Smooth muscle cell (in vitro differentiated cells): Measurements from ENCODE around the gene DAP. TPM values are rescaled to one million over a fixed set of nuclear protein-coding genes. Genes with fewer than 3 reads are reported as not detected.

Source experiments
- DNase-seq: peaks from one replicate; lab custom pipeline; 2025; ENCODE audit not compliant: unreplicated experiment; lab: John Stamatoyannopoulos, UW
- H2AFZ ChIP-seq: fragments of 200-600 bp; sonication (generic); 2 replicates; pipeline ENCODE4 v1.6.0; 2016; ENCODE audit warnings: antibody characterized with exemption, low read depth, mild to moderate bottlenecking
- H3F3A ChIP-seq: fragments of 200-600 bp; sonication (generic); 2 replicates; pipeline ENCODE4 v1.6.0; 2017; ENCODE audit warnings: antibody characterized with exemption, low read depth
- H3K27ac ChIP-seq: fragments of 200-600 bp; sonication (generic); 2 replicates; pipeline ENCODE4 v1.5.1; 2016; ENCODE audit warnings: low read depth, mild to moderate bottlenecking
- H3K27me3 ChIP-seq: fragments of 200-600 bp; sonication (generic); 2 replicates; pipeline ENCODE4 v1.6.1; 2016; ENCODE audit warnings: low read depth, mild to moderate bottlenecking
- H3K36me3 ChIP-seq: fragments of 200-600 bp; sonication (generic); 2 replicates; pipeline ENCODE4 v1.5.1; 2016; ENCODE audit warnings: low read depth
- H3K4me1 ChIP-seq: fragments of 200-600 bp; sonication (generic); 2 replicates; pipeline ENCODE4 v1.5.1; 2016; ENCODE audit warnings: low read depth
- H3K4me2 ChIP-seq: fragments of 200-600 bp; sonication (generic); 2 replicates; pipeline ENCODE4 v1.6.0; 2016; ENCODE audit warnings: mild to moderate bottlenecking
- H3K4me3 ChIP-seq: fragments of 200-600 bp; sonication (generic); 2 replicates; pipeline ENCODE4 v1.5.1; 2016; ENCODE audit warnings: mild to moderate bottlenecking
- H3K79me2 ChIP-seq: fragments of 200-600 bp; sonication (generic); 2 replicates; pipeline ENCODE4 v1.6.0; 2016; ENCODE audit warnings: low read depth, mild to moderate bottlenecking
- H3K9ac ChIP-seq: fragments of 200-600 bp; sonication (generic); 2 replicates; pipeline ENCODE4 v1.6.0; 2016; ENCODE audit warnings: low read depth
- H3K9me3 ChIP-seq: fragments of 200-600 bp; sonication (generic); replicated peaks from 2 replicates; pipeline ENCODE4 v1.5.1; 2016; ENCODE audit warnings: low read depth
- H4K20me1 ChIP-seq: fragments of 200-600 bp; sonication (generic); 2 replicates; pipeline ENCODE4 v1.6.0; 2016; ENCODE audit warnings: low read depth
- WGBS: methylation state at CpG from one replicate; pipeline ENCODE4 v1.1.7; 2016; ENCODE audit warnings: low lambda C conversion rate; 5-methylcytosine and 5-hydroxymethylcytosine counted together
- polyA plus RNA-seq: library from polyadenylated mRNA; unstranded; fragments of >200 nt; fragmentation: Nextera tagmentation; extraction: Ambion mirVana; gene quantifications from 2 replicates; pipeline ENCODE4 v1.2.1, GENCODE V29; 2016
- total RNA-seq: library from RNA; depleted of rRNA; stranded (reverse); fragments of >200 nt; gene quantifications from 2 replicates; pipeline ENCODE4 v1.2.3, GENCODE V29; 2014
- TF ChIP-seq, protein P1 (sequence below): fragments of 200-600 bp; sonication (generic); IDR thresholded peaks from 2 replicates; pipeline ENCODE4 v1.5.1; 2017; ENCODE audit warnings: borderline replicate concordance, mild to moderate bottlenecking, antibody characterized with exemption; ENCODE audit not compliant: insufficient read depth, poor library complexity, severe bottlenecking

Gene DAP
- total and polyA plus RNA-seq, 2 experiments from 2014 or later: 52.3 to 190 TPM

DNA sequence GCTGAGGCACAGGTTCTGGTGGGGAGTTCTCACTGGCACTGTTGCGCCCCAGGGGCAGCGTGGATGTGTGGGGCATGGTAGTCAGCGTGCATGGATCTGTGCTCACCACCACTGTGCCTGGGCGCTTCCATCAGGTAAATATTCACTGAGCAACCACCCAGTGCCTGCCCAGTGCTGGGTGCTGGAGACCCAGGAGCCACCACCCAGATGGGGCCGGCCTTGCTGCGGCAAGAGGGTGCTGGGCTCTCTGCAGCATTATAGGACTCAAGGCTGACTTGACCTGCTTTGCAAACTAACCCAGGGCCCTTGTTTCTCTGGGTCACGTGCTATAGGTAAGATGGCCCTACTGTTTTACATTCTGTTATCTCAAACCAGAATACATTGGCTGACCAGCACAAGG, 60.5 kb downstream of the DAP start:
- H3K27ac ChIP-seq: no peak overlapping the region
- TF ChIP-seq, protein P1, sequence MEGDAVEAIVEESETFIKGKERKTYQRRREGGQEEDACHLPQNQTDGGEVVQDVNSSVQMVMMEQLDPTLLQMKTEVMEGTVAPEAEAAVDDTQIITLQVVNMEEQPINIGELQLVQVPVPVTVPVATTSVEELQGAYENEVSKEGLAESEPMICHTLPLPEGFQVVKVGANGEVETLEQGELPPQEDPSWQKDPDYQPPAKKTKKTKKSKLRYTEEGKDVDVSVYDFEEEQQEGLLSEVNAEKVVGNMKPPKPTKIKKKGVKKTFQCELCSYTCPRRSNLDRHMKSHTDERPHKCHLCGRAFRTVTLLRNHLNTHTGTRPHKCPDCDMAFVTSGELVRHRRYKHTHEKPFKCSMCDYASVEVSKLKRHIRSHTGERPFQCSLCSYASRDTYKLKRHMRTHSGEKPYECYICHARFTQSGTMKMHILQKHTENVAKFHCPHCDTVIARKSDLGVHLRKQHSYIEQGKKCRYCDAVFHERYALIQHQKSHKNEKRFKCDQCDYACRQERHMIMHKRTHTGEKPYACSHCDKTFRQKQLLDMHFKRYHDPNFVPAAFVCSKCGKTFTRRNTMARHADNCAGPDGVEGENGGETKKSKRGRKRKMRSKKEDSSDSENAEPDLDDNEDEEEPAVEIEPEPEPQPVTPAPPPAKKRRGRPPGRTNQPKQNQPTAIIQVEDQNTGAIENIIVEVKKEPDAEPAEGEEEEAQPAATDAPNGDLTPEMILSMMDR: no peak
- peaks cover 36% of the 10 kb centered on the region for H3K79me2 ChIP-seq
- no peak overlapping the region for H3K4me3 ChIP-seq
- no peaks in the 10 kb centered on the region for H3K36me3 ChIP-seq
- no peak for DNase-seq
- whole genome bisulfite sequencing: over 99% methylated on average over 7 of the region's 7 CpGs
- no peak overlapping the region for H3K4me2 ChIP-seq
- no peak overlapping the region for H2AFZ ChIP-seq
- H4K20me1 ChIP-seq: peaks cover 99% of the 10 kb centered on the region
- no peaks in the 10 kb centered on the region for H3K27me3 ChIP-seq
- no peak overlapping the region for H3K9ac ChIP-seq
- H3F3A ChIP-seq: peaks cover 19% of the 10 kb centered on the region
- H3K4me1 ChIP-seq: no peaks in the 10 kb centered on the region
- H3K9me3 ChIP-seq: no peaks in the 10 kb centered on the region

DNA sequence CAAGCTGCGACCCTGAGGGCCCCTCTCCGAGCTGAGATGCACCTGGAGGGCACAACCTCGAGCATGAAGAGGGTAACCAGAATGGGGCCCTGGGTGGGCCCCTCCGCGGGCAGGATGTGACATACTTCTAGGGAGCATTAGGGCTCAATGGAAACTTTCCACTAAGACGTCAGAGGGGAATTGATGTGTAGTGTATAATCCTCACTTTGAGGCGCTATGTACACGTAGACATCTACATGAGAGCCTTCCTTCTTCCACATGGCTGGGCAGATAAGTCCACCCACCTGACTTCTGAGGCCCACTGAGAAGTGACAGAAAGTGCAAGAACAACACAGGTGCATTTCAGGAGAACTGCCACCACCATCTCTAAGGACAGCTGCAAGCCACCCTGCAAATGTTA, 61.0 kb downstream of the DAP start:
- Histone ChIP-seq H3K9me3 (no peaks in the 10 kb centered on the region), H2AFZ (no peak overlapping the region), H3K4me3 (no peak overlapping the region), H3F3A (peaks cover 19% of the 10 kb centered on the region), H3K36me3 (no peaks in the 10 kb centered on the region), H3K27ac (peak overlapping the region; percentile 24), H3K79me2 (peaks cover 36% of the 10 kb centered on the region), H4K20me1 (peaks cover 99% of the 10 kb centered on the region), H3K27me3 (no peaks in the 10 kb centered on the region), H3K4me2 (no peak overlapping the region), H3K4me1 (no peaks in the 10 kb centered on the region), H3K9ac (no peak overlapping the region)
- 88% methylated on average over 8 of the region's 8 CpGs for WGBS
- DNase-seq: no peak
- TF ChIP-seq, protein P1: no peak

DNA sequence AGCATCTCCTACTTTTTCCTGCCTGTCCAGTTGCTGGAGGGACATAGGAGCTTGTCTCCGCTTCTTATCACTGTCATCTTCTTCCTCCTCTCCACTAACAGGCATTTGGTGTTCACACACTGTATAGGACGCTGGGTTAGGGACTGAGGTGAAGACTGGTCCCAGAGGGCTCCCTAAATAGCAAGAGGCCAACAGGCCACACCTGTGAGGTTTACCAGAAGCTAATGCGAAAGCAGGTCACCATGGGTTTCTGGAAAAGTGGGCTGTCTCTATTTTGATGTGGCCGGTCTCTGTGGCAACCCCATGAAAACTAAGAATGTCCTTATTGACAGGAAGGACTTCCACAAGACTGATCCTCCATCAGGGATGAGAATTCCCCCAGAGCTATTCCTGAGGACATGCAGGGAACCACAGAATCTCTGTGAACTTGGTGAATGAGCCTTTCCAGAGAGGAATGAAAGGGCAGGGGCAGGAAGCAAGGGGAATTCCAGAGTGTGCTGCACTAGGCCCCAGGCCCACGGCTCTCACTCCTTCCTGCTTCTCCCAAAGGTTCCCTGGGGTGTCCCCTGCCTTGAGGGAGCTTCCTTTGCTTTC, 61.7 kb downstream of the DAP start:
- no peak for DNase-seq
- WGBS: 68% methylated on average over 5 of the region's 5 CpGs
- TF ChIP-seq, protein P1: no peak

More for the DNA sequence above, 61.7 kb downstream of the DAP start:
- H2AFZ ChIP-seq: no peak overlapping the region
- no peaks in the 10 kb centered on the region for H3K36me3 ChIP-seq
- no peaks in the 10 kb centered on the region for H3K27me3 ChIP-seq
- H3K9me3 ChIP-seq: no peaks in the 10 kb centered on the region
- peaks cover 36% of the 10 kb centered on the region for H3K79me2 ChIP-seq
- no peak overlapping the region for H3K4me3 ChIP-seq
- peaks cover 23% of the 10 kb centered on the region for H3F3A ChIP-seq
- no peak overlapping the region for H3K9ac ChIP-seq
- no peaks in the 10 kb centered on the region for H3K4me1 ChIP-seq
- H3K4me2 ChIP-seq: no peak overlapping the region
- H3K27ac ChIP-seq: peak overlapping the region; percentile 24
- peaks cover 99% of the 10 kb centered on the region for H4K20me1 ChIP-seq
